Astrocyte of the cerebellum (primary cell): ENCODE data around the gene LBH.
A peak's percentile ranks its signal among the peaks of the same experiment; 100 is the strongest.

Experiments
- DNase-seq: peaks from one replicate; pipeline ENCODE4 v3.0.0-alpha.2; 2011; ENCODE audit warnings: low read depth
- H3K4me3 ChIP-seq: 2 replicates; pipeline ENCODE4 v1.5.1; 2011; ENCODE audit warnings: mild to moderate bottlenecking, low read depth, low read length, moderate library complexity
- CTCF ChIP-seq: IDR thresholded peaks from 2 replicates; pipeline ENCODE4 v1.5.1; 2012; ENCODE audit warnings: low read length, low read depth, moderate library complexity, mild to moderate bottlenecking; ENCODE audit errors: missing control alignments
- in situ Hi-C: cut with HindIII; loops from 2 replicates; pipeline ENCODE4 v1.10.0; 2017; ENCODE audit warnings: low sequenced_read_pairs

LBH gene

GRCh38 chr2:30233271-30234009 is 2.1 kb downstream of the LBH start:
- no peak for DNase-seq
- TF ChIP-seq CTCF = no peak
- H3K4me3 ChIP-seq = peak overlapping the region; percentile 54
- in situ Hi-C loops = no loop called here

DNA sequence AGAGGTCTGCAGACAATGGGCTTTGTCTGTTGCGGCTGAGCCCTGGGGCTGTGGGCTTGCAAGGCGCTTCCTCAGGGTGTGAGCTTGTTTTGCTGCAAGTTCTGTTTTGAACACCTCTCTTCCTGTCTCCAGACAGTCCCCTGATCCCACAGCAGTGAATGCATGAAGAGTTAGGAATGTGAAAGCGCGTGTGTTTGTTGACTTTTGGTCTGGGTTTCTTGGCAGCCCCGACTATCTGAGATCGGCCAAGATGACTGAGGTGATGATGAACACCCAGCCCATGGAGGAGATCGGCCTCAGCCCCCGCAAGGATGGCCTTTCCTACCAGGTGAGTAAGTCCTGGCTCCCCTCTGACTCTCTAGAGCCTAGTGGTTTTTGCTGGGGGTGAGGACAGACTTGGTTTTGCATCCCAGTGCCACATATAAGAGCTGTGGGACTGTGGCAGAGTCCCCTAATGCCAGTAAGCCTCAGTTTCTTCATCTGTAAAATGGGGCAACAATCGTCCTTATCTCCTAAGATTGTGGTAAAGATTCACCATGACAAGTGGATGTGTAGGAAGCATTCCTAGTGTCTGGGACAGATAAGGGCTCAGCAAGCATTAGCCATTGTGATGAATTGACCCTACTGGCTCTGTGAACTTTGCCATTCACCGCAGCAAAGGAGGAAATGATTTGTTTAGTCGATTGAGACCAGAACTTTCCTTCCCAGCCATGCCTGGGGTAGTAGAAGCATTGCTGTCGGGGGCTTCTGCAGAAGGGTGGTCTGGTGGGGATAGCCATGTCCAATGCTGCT is 3.0 kb downstream of the LBH start:
- DNase-seq = peak; percentile 90
- peak overlapping the region; percentile 9 for H3K4me3 ChIP-seq
- no peak for TF ChIP-seq CTCF
- in situ Hi-C loops = no loop called here

DNA sequence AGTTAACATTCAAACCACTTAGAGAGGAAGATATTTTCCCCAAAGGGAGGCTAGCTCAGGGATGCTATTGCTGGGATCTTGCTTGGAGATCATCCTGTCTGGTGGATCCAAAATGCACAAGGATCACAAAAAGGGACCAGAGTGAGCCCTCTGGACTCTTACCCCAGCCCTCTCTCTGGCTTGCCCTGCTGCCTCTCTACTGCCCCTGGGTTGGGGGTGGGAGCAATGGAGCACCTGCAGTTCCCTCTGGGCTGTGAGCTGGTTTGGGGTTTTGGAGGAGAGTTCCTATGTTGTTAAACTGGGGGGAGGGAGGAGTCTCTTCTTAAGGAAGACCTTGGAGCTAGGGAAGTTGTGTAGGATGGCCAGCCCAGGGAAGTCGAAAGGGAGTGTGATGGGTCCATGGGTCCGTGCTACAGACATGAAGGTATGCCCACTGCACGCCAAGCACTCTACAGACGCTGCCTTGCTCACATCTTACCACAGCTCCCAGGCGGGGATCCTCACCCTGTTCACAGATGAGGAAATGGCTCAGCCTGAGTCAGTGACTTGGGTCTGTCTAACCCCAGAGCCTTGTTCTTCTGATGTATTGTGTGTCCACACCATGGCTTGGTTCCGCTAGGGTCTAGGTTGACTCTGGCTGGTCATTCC is 3.8 kb downstream of the LBH start:
- H3K4me3 ChIP-seq = no peak overlapping the region
- in situ Hi-C loops = no loop called here
- no peak for TF ChIP-seq CTCF

DNA sequence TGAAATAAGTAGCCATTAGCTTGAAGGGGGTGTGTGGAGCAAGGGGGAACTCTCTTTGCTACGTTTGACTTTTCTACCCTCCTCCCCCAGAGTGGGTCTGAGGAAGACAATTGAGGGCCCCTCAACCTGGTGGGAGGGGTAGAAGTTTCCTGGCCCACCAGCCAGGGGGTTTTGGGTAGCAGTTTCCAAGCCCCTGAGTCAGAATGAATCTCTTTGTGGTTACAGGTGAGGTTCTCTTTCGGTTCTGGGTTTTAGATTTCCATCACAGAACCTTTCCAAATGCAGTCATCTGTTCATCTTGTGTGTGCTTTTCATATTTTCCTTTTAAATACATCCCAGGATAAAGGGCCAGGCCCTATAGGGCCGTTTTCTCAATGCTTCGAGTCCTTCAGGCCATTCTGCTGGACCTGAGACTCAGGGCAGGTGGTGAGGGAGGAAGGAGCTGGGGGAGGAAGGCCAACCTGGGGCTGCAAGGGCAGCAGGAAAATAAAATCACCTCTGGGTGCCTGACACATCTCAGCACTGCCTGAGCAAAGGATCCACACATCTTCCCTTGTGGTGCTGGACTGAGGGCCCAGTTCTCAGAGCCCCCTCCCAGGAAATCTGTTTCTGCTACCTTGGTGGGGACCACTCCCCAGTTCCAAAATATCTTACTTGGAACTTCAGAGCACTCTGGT is 4.7 kb downstream of the LBH start:
- no peak for TF ChIP-seq CTCF
- no peak overlapping the region for H3K4me3 ChIP-seq
- in situ Hi-C loops = no loop called here
- DNase-seq = no peak

More for the DNA sequence above, 3.8 kb downstream of the LBH start:
- no peak for DNase-seq

DNA sequence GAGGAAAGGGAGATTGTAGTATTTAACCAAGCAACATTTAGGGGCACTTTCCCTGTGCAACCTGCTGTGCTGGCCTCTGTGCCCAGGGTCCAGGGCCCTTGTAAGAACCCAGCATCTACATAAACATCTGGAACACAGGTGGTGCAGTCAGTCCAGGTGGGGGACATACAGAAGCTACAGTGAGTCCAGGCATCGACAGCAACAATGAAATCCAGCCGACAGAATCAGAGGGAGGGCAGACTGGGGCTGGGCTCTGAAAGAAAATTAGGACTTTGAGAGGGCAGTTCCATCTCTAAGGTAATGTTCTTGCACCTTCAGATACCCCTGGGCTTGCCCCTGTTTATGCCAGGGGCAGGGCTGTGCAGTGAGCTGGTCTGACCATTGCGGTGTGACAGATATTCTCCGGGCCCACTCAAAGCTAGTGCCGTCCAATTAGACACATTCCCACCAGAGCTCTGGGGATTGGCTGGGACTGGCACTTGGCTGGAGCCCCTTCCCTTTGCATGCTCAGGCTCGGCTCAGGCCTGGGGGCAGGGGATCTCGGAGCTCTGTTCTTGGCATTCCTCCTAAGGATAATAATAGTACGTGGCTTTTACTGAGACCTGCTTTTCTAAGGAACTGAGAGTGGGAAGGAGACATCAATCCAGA is 5.4 kb downstream of the LBH start:
- in situ Hi-C loops = no loop called here
- no peak overlapping the region for H3K4me3 ChIP-seq
- no peak for DNase-seq
- TF ChIP-seq CTCF = no peak
